ENCODE measurements around the gene PRR7. TPM values are rescaled to one million over a fixed set of nuclear protein-coding genes. Genes with fewer than 3 reads are reported as not detected.

The PRR7 gene
- polyA plus RNA-seq, 2 donors: 2.0 to 4.9 TPM

DNA sequence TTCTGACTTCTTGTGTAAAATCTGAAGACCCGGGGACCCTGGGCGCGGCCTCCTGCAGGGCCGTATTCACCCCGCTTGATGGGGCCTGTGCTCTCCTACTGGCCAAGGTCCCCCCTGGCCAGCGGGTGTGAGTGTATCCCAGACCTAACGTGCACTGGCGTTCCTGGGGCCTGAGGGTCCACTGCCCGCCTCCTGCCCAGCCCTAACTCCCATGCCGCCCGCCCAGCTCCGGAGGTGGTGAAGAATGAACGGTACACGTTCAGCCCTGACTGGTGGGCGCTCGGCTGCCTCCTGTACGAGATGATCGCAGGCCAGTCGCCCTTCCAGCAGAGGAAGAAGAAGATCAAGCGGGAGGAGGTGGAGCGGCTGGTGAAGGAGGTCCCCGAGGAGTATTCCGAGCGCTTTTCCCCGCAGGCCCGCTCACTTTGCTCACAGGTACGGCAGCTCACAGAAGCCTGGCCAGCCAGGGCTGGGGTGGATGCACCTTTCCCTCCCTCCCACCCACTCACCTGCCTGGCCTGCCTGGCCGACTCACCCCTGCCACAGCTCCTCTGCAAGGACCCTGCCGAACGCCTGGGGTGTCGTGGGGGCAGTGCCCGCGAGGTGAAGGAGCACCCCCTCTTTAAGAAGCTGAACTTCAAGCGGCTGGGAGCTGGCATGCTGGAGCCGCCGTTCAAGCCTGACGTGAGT is 10.6 kb upstream of the PRR7 start:
- Histone ChIP-seq H3K27ac (ENCODE audit: low read depth in 2 of 2, low read length in 1 of 2) (no peak overlapping the region), H3K27me3 (ENCODE audit: control insufficient read depth in 1 of 2, insufficient read depth in 2 of 2, low read length in 2 of 2) (no peaks in the 10 kb centered on the region), H3K36me3 (ENCODE audit: control insufficient read depth in 2 of 2, insufficient read depth in 2 of 2, low read length in 1 of 2) (peaks cover 9 to 55% of the 10 kb centered on the region in 2 donors), H3K4me1 (ENCODE audit: control insufficient read depth in 2 of 2, insufficient read depth in 2 of 2, low read length in 1 of 2) (peaks cover 0 to 20% of the 10 kb centered on the region in 2 donors), H3K4me3 (ENCODE audit: low read depth in 1 of 2, low read length in 2 of 2) (no peak overlapping the region), H3K9me3 (ENCODE audit: control insufficient read depth in 2 of 2, insufficient read depth in 1 of 2, low read depth in 1 of 2, low read length in 1 of 2) (no peaks in the 10 kb centered on the region)
- 94 to 96% methylated on average over 36 to 37 of the region's 37 CpGs for WGBS, 2 donors

DNA sequence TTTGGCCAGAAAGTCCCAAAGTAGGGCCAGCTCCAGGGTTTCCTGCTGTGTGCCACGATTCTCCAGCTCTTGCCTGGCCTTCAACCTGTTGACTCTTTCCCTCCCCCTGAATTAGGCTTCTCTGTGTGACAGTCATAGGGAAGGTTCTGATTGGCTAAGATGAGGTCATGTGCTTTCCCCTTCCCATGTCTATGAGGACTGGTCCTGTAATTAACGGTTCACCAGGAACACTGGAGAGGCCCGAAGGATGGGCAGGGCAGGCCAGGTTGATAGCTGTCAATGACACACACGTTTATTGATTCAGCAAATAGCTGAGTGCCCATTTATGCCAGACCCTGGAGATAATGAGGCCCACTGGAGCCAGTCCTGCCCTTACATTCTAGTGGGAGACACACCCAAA is 9.0 kb upstream of the PRR7 start:
- Histone ChIP-seq H3K27me3 (ENCODE audit: control insufficient read depth in 1 of 2, insufficient read depth in 2 of 2, low read length in 2 of 2) (no peaks in the 10 kb centered on the region), H3K4me1 (ENCODE audit: control insufficient read depth in 2 of 2, insufficient read depth in 2 of 2, low read length in 1 of 2) (peaks cover 0 to 5% of the 10 kb centered on the region in 2 donors), H3K9me3 (ENCODE audit: control insufficient read depth in 2 of 2, insufficient read depth in 1 of 2, low read depth in 1 of 2, low read length in 1 of 2) (no peaks in the 10 kb centered on the region), H3K27ac (ENCODE audit: low read depth in 2 of 2, low read length in 1 of 2) (no peak overlapping the region), H3K36me3 (ENCODE audit: control insufficient read depth in 2 of 2, insufficient read depth in 2 of 2, low read length in 1 of 2) (peaks cover 9 to 54% of the 10 kb centered on the region in 2 donors), H3K4me3 (ENCODE audit: low read depth in 1 of 2, low read length in 2 of 2) (no peak overlapping the region)
- 57 to 68% methylated on average over 4 of the region's 4 CpGs for WGBS, 2 donors

DNA sequence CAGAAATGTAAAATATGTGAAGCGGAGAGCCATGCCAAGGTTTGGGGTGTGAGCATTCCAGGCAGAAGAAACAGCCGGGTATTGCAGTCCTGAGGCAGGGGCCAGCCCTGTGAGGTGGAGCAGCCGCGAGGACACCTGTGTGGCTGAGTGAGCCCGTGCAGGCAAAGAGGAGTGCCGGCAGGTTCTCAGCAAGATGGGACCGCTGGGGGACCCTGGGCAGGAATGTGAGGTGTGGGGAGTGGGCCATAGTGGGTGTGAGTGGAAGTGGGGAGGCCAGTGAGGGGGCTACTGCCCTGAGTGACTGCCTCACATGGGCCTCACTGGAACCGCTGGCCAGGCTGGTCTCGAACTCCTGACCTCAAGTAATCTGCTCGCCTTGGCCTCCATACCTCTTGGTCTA is 8.1 kb upstream of the PRR7 start:
- H3K27ac ChIP-seq (ENCODE audit: low read depth in 2 of 2, low read length in 1 of 2): no peak overlapping the region
- H3K9me3 ChIP-seq (ENCODE audit: control insufficient read depth in 2 of 2, insufficient read depth in 1 of 2, low read depth in 1 of 2, low read length in 1 of 2): no peaks in the 10 kb centered on the region
- no peak overlapping the region for H3K4me3 ChIP-seq (ENCODE audit: low read depth in 1 of 2, low read length in 2 of 2)
- H3K4me1 ChIP-seq (ENCODE audit: control insufficient read depth in 2 of 2, insufficient read depth in 2 of 2, low read length in 1 of 2): peaks cover 0 to 5% of the 10 kb centered on the region in 2 donors
- H3K36me3 ChIP-seq (ENCODE audit: control insufficient read depth in 2 of 2, insufficient read depth in 2 of 2, low read length in 1 of 2): peaks cover 9 to 46% of the 10 kb centered on the region in 2 donors
- 91 to 95% methylated on average over 10 of the region's 10 CpGs for WGBS, 2 donors
- H3K27me3 ChIP-seq (ENCODE audit: control insufficient read depth in 1 of 2, insufficient read depth in 2 of 2, low read length in 2 of 2): no peaks in the 10 kb centered on the region

DNA sequence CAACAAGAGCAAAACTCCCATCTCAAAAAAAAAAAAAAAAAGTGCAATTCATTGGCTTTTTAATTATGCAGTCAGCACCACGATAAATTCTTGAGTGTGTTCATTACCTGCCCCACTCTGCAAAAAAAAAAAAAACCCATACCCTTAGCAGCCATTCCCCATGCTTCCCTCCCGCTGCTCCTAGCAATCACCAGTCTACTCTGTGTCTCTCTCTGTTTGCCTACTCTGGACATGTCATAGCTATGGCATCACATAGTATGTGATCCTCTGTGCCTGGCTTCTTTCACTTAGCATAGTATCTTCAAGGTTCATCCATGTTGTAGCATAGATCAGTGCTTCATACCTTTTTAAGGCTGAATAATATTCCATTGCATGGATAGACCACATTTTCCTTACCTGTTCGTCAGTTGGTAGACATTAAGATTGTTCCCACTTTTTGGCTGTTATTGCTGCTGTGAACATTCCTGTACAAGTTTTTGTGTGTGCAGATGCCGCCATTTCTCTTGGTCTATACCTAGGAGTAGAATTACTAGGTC is 7.0 kb upstream of the PRR7 start:
- Histone ChIP-seq H3K4me1 (ENCODE audit: control insufficient read depth in 2 of 2, insufficient read depth in 2 of 2, low read length in 1 of 2) (peaks cover 0 to 3% of the 10 kb centered on the region in 2 donors), H3K4me3 (ENCODE audit: low read depth in 1 of 2, low read length in 2 of 2) (no peak overlapping the region), H3K9me3 (ENCODE audit: control insufficient read depth in 2 of 2, insufficient read depth in 1 of 2, low read depth in 1 of 2, low read length in 1 of 2) (no peaks in the 10 kb centered on the region), H3K36me3 (ENCODE audit: control insufficient read depth in 2 of 2, insufficient read depth in 2 of 2, low read length in 1 of 2) (peaks cover 9 to 39% of the 10 kb centered on the region in 2 donors), H3K27ac (ENCODE audit: low read depth in 2 of 2, low read length in 1 of 2) (no peak overlapping the region), H3K27me3 (ENCODE audit: control insufficient read depth in 1 of 2, insufficient read depth in 2 of 2, low read length in 2 of 2) (no peaks in the 10 kb centered on the region)
- WGBS, 2 donors: 92 to 97% methylated on average over 4 of the region's 4 CpGs

DNA sequence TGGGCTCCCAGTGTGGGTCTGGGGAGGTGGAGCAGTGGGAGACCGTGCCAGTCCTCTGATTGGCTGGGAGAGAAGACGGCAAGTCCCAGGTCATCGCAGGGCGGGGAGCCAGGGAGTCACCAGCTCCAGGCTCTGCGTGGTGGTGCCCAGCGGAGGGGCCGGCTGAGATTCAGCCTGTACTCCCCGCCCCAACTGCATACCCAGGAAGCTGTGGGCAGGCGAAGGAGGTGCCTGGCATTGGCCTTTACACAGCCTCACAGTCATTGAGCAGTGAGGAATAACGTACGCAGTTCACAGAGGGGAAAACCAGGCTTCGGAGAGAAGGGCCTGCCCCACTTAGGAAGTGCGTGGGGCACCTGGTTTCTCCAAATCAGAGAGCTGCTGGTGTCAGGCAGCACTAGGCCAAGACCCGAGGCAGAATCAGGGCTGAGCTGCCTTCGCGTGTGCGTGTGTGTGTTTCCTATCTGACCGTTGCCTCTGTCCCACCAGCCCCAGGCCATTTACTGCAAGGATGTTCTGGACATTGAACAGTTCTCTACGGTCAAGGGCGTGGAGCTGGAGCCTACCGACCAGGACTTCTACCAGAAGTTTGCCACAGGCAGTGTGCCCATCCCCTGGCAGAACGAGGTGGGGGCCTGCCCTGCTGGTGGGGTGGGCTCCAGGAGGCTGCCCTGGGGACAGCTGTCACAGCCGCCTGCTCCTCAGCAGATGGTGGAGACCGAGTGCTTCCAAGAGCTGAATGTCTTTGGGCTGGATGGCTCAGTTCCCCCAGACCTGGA is 6.2 kb upstream of the PRR7 start:
- H3K4me3 ChIP-seq (ENCODE audit: low read depth in 1 of 2, low read length in 2 of 2): no peak overlapping the region
- no peaks in the 10 kb centered on the region for H3K27me3 ChIP-seq (ENCODE audit: control insufficient read depth in 1 of 2, insufficient read depth in 2 of 2, low read length in 2 of 2)
- no peak overlapping the region for H3K27ac ChIP-seq (ENCODE audit: low read depth in 2 of 2, low read length in 1 of 2)
- 79 to 80% methylated on average over 24 of the region's 24 CpGs for WGBS, 2 donors
- H3K9me3 ChIP-seq (ENCODE audit: control insufficient read depth in 2 of 2, insufficient read depth in 1 of 2, low read depth in 1 of 2, low read length in 1 of 2): no peaks in the 10 kb centered on the region
- H3K36me3 ChIP-seq (ENCODE audit: control insufficient read depth in 2 of 2, insufficient read depth in 2 of 2, low read length in 1 of 2): peaks cover 9 to 34% of the 10 kb centered on the region in 2 donors
- H3K4me1 ChIP-seq (ENCODE audit: control insufficient read depth in 2 of 2, insufficient read depth in 2 of 2, low read length in 1 of 2): peaks cover 0 to 3% of the 10 kb centered on the region in 2 donors

DNA sequence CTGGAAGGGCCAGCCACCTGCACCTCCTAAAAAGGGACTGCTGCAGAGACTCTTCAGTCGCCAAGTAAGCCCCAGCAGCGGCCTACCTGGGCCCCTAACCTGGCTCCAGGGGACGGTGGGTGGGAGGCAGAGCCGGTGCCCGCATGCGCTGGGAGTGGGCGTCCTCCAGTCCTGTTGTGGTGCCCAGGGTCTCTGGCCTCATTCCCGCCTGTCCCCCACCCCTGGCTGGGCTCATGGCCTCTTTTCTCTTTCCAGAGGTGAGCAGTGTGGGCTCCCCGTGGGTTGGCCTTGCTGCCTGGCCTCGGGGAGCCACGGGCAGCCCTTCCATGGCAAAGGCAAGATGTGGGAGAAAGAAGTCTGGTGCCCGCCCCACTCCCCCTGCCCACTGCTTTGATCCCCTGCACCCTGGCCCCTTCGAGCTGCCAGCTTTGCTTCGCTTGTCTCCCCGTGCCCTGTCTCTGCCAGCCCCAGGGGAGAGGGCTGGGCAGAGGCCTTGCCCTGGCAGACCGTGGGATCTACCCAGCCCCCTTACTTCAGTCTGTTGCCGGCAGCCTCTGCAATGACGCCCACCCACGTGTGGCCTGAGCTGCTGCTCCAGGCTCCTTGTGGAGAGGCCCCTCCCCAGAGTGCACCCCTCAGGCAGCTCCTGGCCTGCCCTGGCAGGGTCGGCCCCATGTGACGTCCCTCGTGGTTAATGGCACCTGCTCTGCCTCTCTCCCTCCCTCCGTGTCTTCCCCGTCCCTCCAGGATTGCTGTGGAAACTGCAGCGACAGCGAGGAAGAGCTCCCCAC is 5.4 kb upstream of the PRR7 start:
- no peak overlapping the region for H3K27ac ChIP-seq (ENCODE audit: low read depth in 2 of 2, low read length in 1 of 2)
- H3K9me3 ChIP-seq (ENCODE audit: control insufficient read depth in 2 of 2, insufficient read depth in 1 of 2, low read depth in 1 of 2, low read length in 1 of 2): no peaks in the 10 kb centered on the region
- H3K27me3 ChIP-seq (ENCODE audit: control insufficient read depth in 1 of 2, insufficient read depth in 2 of 2, low read length in 2 of 2): no peaks in the 10 kb centered on the region
- peaks cover 2 to 5% of the 10 kb centered on the region in 2 donors for H3K4me1 ChIP-seq (ENCODE audit: control insufficient read depth in 2 of 2, insufficient read depth in 2 of 2, low read length in 1 of 2)
- H3K36me3 ChIP-seq (ENCODE audit: control insufficient read depth in 2 of 2, insufficient read depth in 2 of 2, low read length in 1 of 2): peaks cover 9 to 30% of the 10 kb centered on the region in 2 donors
- WGBS, 2 donors: 78 to 85% methylated on average over 23 to 26 of the region's 26 CpGs
- no peak overlapping the region for H3K4me3 ChIP-seq (ENCODE audit: low read depth in 1 of 2, low read length in 2 of 2)

DNA sequence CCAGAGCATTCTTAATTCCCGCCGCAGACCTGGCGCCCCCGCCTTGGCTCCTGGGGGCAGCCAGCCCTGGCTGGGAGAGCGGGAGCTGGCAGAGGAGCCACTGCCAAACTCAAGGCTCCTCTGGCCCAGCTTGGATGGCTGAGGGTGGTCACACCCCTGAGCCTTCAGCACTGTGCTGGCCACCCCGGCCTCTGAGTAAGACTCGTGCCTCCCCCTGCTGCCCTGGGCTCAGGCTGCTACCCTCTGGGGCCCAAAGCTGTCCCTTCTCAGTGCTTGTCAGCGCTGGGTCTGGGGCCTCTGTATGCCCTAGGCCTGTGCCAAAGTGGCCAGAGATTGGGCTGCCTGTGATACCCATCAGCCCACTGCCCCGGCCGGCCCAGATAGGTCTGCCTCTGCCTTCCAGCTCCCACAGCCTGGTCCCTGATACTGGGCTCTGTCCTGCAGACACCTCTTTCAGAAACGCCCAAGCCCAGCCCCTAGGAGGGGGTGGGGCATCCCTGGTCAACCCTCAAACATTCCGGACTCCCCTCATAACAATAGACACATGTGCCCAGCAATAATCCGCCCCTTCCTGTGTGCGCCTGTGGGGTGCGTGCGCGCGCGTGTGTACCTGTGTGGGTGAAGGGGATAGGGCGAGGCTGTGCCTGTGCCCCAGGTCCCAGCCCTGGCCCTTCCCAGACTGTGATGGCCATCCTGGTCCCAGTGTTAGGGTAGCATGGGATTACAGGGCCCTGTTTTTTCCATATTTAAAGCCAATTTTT is 4.4 kb upstream of the PRR7 start:
- Histone ChIP-seq H3K27ac (ENCODE audit: low read depth in 2 of 2, low read length in 1 of 2) (no peak overlapping the region), H3K4me3 (ENCODE audit: low read depth in 1 of 2, low read length in 2 of 2) (no peak overlapping the region), H3K27me3 (ENCODE audit: control insufficient read depth in 1 of 2, insufficient read depth in 2 of 2, low read length in 2 of 2) (no peaks in the 10 kb centered on the region), H3K4me1 (ENCODE audit: control insufficient read depth in 2 of 2, insufficient read depth in 2 of 2, low read length in 1 of 2) (peaks cover 2 to 10% of the 10 kb centered on the region in 2 donors), H3K9me3 (ENCODE audit: control insufficient read depth in 2 of 2, insufficient read depth in 1 of 2, low read depth in 1 of 2, low read length in 1 of 2) (no peaks in the 10 kb centered on the region), H3K36me3 (ENCODE audit: control insufficient read depth in 2 of 2, insufficient read depth in 2 of 2, low read length in 1 of 2) (peaks cover 9 to 29% of the 10 kb centered on the region in 2 donors)
- WGBS, 2 donors: 78 to 83% methylated on average over 20 of the region's 20 CpGs

DNA sequence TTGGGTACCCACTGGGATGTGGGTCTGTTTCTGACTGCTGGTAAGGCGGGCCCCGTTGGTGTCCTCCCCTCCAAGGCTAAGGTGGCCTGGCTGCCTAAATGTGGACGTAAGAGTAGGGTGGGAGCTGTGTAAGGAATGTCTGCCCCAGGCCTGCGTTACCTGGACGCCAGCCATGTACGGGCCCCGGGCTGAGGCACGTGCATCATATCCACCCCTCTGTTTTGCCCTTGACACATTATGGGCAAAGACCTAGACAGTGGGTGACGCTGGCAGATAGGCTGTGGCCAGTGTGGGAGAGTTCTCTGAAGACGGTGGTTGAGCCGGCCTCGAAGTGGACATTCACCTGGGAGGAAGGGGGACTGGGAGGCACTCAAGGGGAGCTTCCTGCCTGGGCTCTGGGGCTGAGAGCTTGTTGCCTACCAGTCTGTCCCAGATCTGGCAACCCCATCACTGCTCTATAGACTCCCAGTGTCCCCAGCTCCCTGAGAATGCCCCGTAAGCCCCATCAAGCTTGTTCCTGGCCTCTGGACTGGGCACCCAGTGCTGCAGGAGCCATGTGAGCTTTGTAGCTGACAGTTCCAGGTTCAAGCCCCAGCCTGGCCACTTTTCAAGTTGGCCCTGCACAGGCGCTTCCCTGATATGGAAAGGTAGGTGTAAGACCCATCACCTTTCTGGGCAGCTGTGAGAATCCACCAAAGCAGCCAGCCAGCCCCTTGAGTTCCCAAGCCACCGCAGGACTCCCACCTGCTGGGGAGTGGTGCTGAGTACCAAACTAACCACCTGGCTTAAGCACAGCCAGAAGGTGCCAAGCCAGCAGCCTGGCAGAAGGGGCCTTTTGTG is 3.2 kb upstream of the PRR7 start:
- Histone ChIP-seq H3K36me3 (ENCODE audit: control insufficient read depth in 2 of 2, insufficient read depth in 2 of 2, low read length in 1 of 2) (peaks cover 9 to 21% of the 10 kb centered on the region in 2 donors), H3K27ac (ENCODE audit: low read depth in 2 of 2, low read length in 1 of 2) (peak overlapping the region in 1 of 2 donors; percentile 36), H3K27me3 (ENCODE audit: control insufficient read depth in 1 of 2, insufficient read depth in 2 of 2, low read length in 2 of 2) (no peaks in the 10 kb centered on the region), H3K4me1 (ENCODE audit: control insufficient read depth in 2 of 2, insufficient read depth in 2 of 2, low read length in 1 of 2) (peaks cover 2 to 17% of the 10 kb centered on the region in 2 donors), H3K9me3 (ENCODE audit: control insufficient read depth in 2 of 2, insufficient read depth in 1 of 2, low read depth in 1 of 2, low read length in 1 of 2) (no peaks in the 10 kb centered on the region), H3K4me3 (ENCODE audit: low read depth in 1 of 2, low read length in 2 of 2) (no peak overlapping the region)
- WGBS, 2 donors: 58 to 67% methylated on average over 15 of the region's 15 CpGs

All from esophagus (tissue), 2 donors.